Osteoblast (primary cell): ENCODE data around the gene ARHGAP28. TPM values are rescaled to one million over a fixed set of nuclear protein-coding genes. Genes with fewer than 3 reads are reported as not detected.

Experiments used
- DNase-seq: peaks from one replicate; pipeline ENCODE4 v3.0.0; 2011; ENCODE audit warnings: low spot score, mixed read lengths; ENCODE audit not compliant: insufficient read length; ENCODE audit errors: missing footprints
- H2AFZ ChIP-seq: 2 replicates; pipeline ENCODE4 v1.6.0; 2011; ENCODE audit warnings: mild to moderate bottlenecking, low read length
- H3K27ac ChIP-seq: 2 replicates; pipeline ENCODE4 v1.5.1; 2011; ENCODE audit warnings: mild to moderate bottlenecking, low read depth, low read length, moderate library complexity
- H3K27me3 ChIP-seq: 2 replicates; pipeline ENCODE4 v1.6.0; 2012; ENCODE audit warnings: mild to moderate bottlenecking, control low read depth, inconsistent platforms, low read length, moderate library complexity; ENCODE audit not compliant: insufficient read depth
- H3K36me3 ChIP-seq: 2 replicates; pipeline ENCODE4 v1.5.1; 2011; ENCODE audit warnings: mild to moderate bottlenecking, low read length, control low read depth, moderate library complexity; ENCODE audit not compliant: insufficient read depth
- H3K4me1 ChIP-seq: 2 replicates; pipeline ENCODE4 v1.5.1; 2011; ENCODE audit warnings: mild to moderate bottlenecking, low read length, control low read depth, moderate library complexity; ENCODE audit not compliant: insufficient read depth
- H3K4me2 ChIP-seq: 2 replicates; pipeline ENCODE4 v1.6.0; 2011; ENCODE audit warnings: mild to moderate bottlenecking, low read length; ENCODE audit not compliant: insufficient read depth
- H3K4me3 ChIP-seq: fragments of 200-600 bp; sonication (generic); 3 replicates; pipeline ENCODE4 v1.5.1; 2012; ENCODE audit warnings: mild to moderate bottlenecking, low read length, inconsistent platforms; ENCODE audit not compliant: insufficient read depth
- H3K79me2 ChIP-seq: 2 replicates; pipeline ENCODE4 v1.6.0; 2012; ENCODE audit warnings: mild to moderate bottlenecking, low read length, control low read depth, inconsistent platforms; ENCODE audit not compliant: insufficient read depth
- H3K9me3 ChIP-seq: 2 replicates; pipeline ENCODE4 v1.5.1; 2011; ENCODE audit warnings: low read depth, low read length, control low read depth
- H4K20me1 ChIP-seq: 2 replicates; pipeline ENCODE4 v1.6.0; 2012; ENCODE audit warnings: mild to moderate bottlenecking, low read length, control low read depth; ENCODE audit not compliant: insufficient read depth
- total RNA-seq: library from RNA; depleted of rRNA; stranded (reverse); fragments of >200 nt; gene quantifications from 2 replicates; pipeline ENCODE4 v1.2.3, GENCODE V29; 2012
- TF ChIP-seq, protein P1 (sequence below): IDR thresholded peaks from 2 replicates; pipeline ENCODE4 v1.5.1; 2011; ENCODE audit warnings: mild to moderate bottlenecking, low read depth, low read length, moderate library complexity; ENCODE audit errors: extremely low read depth

Gene ARHGAP28
- total RNA-seq, 1 donor: 23.9 TPM

DNA sequence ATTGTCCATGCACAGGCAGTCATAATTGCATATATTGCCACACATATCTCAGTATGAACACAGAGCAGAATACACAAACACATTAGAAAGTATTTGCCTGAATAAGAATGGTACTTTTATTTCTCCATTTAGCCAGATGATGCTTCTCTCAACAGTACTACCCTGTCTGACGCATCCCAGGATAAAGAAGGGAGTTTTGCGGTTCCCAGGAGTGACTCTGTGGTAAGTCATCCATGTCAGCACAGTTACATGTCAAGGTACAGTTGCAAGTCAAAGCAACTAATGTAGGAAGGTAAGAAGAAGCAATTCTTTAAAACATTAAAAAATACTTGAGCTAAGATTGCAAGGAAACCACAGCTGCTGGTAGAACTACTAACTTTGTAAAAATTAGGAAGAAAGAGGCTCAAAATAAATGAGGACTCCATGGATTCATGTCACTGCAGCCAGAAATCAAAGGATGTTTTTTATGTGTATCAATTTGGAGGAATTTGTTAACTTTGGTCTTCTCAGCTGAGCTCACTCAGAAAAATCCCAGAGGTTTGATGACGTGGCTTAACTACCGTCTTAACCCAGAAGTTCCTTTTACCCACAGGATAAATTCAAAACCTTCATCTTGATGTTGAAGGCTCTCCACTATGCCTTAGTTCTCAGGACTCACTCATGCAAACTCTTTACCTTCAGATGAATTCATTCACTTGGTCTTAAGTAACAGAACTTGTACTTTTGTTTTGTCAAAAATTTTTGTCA lies 130.3 kb downstream of the ARHGAP28 start:
- no peak overlapping the region for H3K27ac ChIP-seq
- DNase-seq: no peak
- no peaks in the 10 kb centered on the region for H3K4me1 ChIP-seq
- no peaks in the 10 kb centered on the region for H3K79me2 ChIP-seq
- H3K36me3 ChIP-seq: no peaks in the 10 kb centered on the region
- no peak overlapping the region for H3K4me2 ChIP-seq
- H2AFZ ChIP-seq: no peak overlapping the region
- no peaks in the 10 kb centered on the region for H4K20me1 ChIP-seq
- no peaks in the 10 kb centered on the region for H3K27me3 ChIP-seq
- H3K9me3 ChIP-seq: no peaks in the 10 kb centered on the region
- TF ChIP-seq, protein P1, sequence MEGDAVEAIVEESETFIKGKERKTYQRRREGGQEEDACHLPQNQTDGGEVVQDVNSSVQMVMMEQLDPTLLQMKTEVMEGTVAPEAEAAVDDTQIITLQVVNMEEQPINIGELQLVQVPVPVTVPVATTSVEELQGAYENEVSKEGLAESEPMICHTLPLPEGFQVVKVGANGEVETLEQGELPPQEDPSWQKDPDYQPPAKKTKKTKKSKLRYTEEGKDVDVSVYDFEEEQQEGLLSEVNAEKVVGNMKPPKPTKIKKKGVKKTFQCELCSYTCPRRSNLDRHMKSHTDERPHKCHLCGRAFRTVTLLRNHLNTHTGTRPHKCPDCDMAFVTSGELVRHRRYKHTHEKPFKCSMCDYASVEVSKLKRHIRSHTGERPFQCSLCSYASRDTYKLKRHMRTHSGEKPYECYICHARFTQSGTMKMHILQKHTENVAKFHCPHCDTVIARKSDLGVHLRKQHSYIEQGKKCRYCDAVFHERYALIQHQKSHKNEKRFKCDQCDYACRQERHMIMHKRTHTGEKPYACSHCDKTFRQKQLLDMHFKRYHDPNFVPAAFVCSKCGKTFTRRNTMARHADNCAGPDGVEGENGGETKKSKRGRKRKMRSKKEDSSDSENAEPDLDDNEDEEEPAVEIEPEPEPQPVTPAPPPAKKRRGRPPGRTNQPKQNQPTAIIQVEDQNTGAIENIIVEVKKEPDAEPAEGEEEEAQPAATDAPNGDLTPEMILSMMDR: no peak
- H3K4me3 ChIP-seq: no peak overlapping the region

DNA sequence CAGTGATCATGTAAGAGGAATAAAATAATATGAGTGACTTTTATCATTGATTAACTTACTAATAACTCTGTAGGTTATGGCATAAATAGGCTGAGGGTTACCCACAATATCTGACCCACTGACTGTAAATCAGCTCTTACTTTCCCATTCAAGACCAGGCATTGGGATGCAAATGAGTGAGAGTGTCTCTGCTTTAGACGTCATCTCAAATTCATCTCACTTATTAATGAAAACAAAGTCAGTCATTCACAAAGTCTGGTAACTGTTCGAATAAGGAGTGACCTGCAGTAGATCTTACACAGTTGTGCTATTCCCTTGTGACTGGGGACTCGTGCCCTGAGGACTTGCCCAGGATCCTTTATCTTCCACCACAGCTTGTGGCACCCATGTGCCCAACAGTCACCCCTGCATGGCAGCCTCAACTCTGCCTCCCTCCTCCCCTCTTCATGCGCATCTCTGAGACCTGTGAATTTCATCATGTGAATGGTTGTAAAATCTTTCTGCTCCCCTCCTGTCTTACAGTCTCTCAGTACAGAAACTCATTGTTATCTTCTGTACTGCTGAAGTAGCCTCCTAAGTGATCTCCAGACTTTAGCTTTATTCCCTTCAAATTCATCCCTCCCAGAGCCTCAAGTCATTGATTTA lies 131.4 kb downstream of the ARHGAP28 start:
- Histone ChIP-seq H2AFZ (no peak overlapping the region), H3K4me2 (no peak overlapping the region), H3K27ac (no peak overlapping the region), H3K9me3 (no peaks in the 10 kb centered on the region), H3K4me1 (no peaks in the 10 kb centered on the region), H4K20me1 (no peaks in the 10 kb centered on the region), H3K36me3 (no peaks in the 10 kb centered on the region), H3K79me2 (no peaks in the 10 kb centered on the region), H3K4me3 (no peak overlapping the region), H3K27me3 (no peaks in the 10 kb centered on the region)
- TF ChIP-seq, protein P1: no peak
- DNase-seq: no peak

DNA sequence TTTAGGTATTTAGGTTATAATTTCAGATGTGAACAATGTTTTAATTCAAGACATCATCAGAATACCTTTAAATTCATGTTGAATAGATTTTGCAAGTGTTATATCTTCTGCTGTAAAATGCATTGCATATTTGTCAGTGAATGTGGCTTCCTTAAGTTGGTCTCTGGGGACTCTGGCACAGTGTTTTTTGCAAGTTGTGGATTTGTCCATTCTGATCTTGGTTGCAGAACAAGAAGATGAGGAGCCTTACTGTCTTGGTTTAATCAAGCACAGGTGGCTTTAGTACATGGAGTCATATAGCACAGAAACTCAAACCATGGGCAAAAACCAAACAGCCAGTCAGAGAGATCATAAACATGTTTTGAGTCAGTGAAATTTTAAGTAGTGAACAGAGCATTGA lies 135.7 kb downstream of the ARHGAP28 start:
- Histone ChIP-seq H2AFZ (no peak overlapping the region), H4K20me1 (no peaks in the 10 kb centered on the region), H3K4me3 (no peak overlapping the region), H3K4me1 (no peaks in the 10 kb centered on the region), H3K36me3 (no peaks in the 10 kb centered on the region), H3K79me2 (no peaks in the 10 kb centered on the region), H3K4me2 (no peak overlapping the region), H3K27me3 (no peaks in the 10 kb centered on the region), H3K9me3 (no peaks in the 10 kb centered on the region), H3K27ac (no peak overlapping the region)
- DNase-seq: no peak
- TF ChIP-seq, protein P1: no peak

DNA sequence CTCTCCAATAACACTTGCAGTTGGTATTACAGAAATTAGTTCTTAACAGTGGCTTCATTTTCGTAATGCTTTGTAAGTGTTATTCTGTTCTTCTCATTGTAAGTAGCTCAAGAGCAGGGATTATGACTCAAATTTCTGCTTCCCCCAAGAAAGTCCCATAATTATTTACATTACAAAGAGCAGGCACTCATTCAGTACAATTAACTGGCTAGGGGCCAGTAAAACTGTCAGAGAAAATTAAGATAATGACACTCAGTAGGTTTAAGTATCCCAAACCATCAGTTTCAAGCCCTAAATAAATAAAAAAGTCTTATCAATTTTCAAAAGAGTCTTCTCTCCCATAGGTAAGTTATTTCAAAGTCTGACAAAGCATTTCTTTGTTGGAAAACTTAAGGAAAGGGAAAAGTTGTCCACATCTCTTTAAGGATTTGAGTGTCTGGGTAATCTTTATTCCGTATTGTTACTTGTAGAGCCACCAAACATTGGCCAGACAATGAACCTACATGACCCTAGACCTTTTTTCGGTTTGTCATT lies 137.1 kb downstream of the ARHGAP28 start:
- Histone ChIP-seq H3K9me3 (no peaks in the 10 kb centered on the region), H3K27ac (no peak overlapping the region), H3K79me2 (no peaks in the 10 kb centered on the region), H3K36me3 (no peaks in the 10 kb centered on the region), H3K27me3 (no peaks in the 10 kb centered on the region), H2AFZ (no peak overlapping the region), H4K20me1 (no peaks in the 10 kb centered on the region), H3K4me2 (no peak overlapping the region), H3K4me1 (no peaks in the 10 kb centered on the region), H3K4me3 (no peak overlapping the region)
- TF ChIP-seq, protein P1: no peak
- no peak for DNase-seq
